GM12891 (cell line): Measurements from ENCODE around the gene PTPRG.

Experiments used
- PAX5 ChIP-seq: IDR thresholded peaks from 2 replicates; pipeline ENCODE4 v1.6.1; 2011; ENCODE audit warnings: low read length, moderate library complexity, mild to moderate bottlenecking; ENCODE audit not compliant: insufficient read depth, severe bottlenecking
- POLR2A ChIP-seq: IDR thresholded peaks from 2 replicates; pipeline ENCODE4 v1.6.1; 2011; ENCODE audit warnings: low read depth, low read length, control low read depth
- POLR2AphosphoS5 ChIP-seq: IDR thresholded peaks from 2 replicates; pipeline ENCODE4 v1.6.1; 2011; ENCODE audit warnings: low read depth, low read length, control low read depth
- POU2F2 ChIP-seq: IDR thresholded peaks from 2 replicates; pipeline ENCODE4 v1.6.1; 2011; ENCODE audit warnings: low read depth, mild to moderate bottlenecking, control low read depth, low read length, moderate library complexity
- SPI1 ChIP-seq: IDR thresholded peaks from 2 replicates; pipeline ENCODE4 v1.6.1; 2011; ENCODE audit warnings: low read depth, low read length, control low read depth
- TAF1 ChIP-seq: IDR thresholded peaks from 2 replicates; pipeline ENCODE4 v1.6.1; 2011; ENCODE audit warnings: low read depth, low read length, control low read depth

GRCh38 chr3:61796911-61797310, 235.5 kb downstream of the PTPRG start:
- TF ChIP-seq TAF1 (no peak), POLR2AphosphoS5 (no peak), POLR2A (no peak), PAX5 (no peak), SPI1 (no peak), POU2F2 (no peak)
